ENCODE measurements around the gene NDUFAF8. TPM values are rescaled to one million over a fixed set of nuclear protein-coding genes. Genes with fewer than 3 reads are reported as not detected.

Gene NDUFAF8
- total RNA-seq (10 to 100 TPM in 3 of 4 donors, 1 to 10 TPM in 1; 8.6 to 52.4 (median 35.0) TPM), polyA plus RNA-seq (10 to 100 TPM; 19.7 to 37.6 (median 26.4) TPM)

- intact Hi-C loops (cut with DNase I), result loop anchor here (1.0 kb wide), 1 partner anchor 16 kb away; no protein-coding TSS in a partner anchor
- 0% methylated on average over 100 of the region's 100 CpGs for WGBS, 2 donors
- Histone ChIP-seq H3K4me3 (peak within 1 kb of the TSS; percentile 76 to 93 (median 90)), H3K36me3 (peaks cover 0 to 20% (median 0%) of the 10 kb centered on the region in 4 donors), H3K4me1 (peaks cover 0 to 45% (median 36%) of the 10 kb centered on the region in 4 donors), H3K27me3 (no peaks in the 10 kb centered on the region), H3K9me3 (no peaks in the 10 kb centered on the region), H3K27ac (peak within 1 kb of the TSS; percentile 87 to 92 (median 88))
- DNase-seq, result peak; percentile 99
- TF ChIP-seq POLR2AphosphoS5 (IDR thresholded peaks at IDR 0.05), result peak; percentile 62 to 91 (median 80)
- peak; percentile 6 to 19 for TF ChIP-seq POLR2A (IDR thresholded peaks at IDR 0.05)
- TF ChIP-seq EP300 (IDR thresholded peaks at IDR 0.05), result no peak
- TF ChIP-seq, protein P1, sequence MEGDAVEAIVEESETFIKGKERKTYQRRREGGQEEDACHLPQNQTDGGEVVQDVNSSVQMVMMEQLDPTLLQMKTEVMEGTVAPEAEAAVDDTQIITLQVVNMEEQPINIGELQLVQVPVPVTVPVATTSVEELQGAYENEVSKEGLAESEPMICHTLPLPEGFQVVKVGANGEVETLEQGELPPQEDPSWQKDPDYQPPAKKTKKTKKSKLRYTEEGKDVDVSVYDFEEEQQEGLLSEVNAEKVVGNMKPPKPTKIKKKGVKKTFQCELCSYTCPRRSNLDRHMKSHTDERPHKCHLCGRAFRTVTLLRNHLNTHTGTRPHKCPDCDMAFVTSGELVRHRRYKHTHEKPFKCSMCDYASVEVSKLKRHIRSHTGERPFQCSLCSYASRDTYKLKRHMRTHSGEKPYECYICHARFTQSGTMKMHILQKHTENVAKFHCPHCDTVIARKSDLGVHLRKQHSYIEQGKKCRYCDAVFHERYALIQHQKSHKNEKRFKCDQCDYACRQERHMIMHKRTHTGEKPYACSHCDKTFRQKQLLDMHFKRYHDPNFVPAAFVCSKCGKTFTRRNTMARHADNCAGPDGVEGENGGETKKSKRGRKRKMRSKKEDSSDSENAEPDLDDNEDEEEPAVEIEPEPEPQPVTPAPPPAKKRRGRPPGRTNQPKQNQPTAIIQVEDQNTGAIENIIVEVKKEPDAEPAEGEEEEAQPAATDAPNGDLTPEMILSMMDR (IDR thresholded peaks at IDR 0.05), result peak in 1 of 4 experiments; percentile 8
These were observed at the start of gene NDUFAF8, which contains the start of gene TEPSIN for GRCh38 chr17:81238815-81239713. Gene NDUFAF8 (plus strand): TSS chr17:81239318. CDS start chr17:81239364, 46 bp downstream. Gene TEPSIN (minus strand): TSS chr17:81239055. CDS start chr17:81239033, 22 bp downstream.

DNA sequence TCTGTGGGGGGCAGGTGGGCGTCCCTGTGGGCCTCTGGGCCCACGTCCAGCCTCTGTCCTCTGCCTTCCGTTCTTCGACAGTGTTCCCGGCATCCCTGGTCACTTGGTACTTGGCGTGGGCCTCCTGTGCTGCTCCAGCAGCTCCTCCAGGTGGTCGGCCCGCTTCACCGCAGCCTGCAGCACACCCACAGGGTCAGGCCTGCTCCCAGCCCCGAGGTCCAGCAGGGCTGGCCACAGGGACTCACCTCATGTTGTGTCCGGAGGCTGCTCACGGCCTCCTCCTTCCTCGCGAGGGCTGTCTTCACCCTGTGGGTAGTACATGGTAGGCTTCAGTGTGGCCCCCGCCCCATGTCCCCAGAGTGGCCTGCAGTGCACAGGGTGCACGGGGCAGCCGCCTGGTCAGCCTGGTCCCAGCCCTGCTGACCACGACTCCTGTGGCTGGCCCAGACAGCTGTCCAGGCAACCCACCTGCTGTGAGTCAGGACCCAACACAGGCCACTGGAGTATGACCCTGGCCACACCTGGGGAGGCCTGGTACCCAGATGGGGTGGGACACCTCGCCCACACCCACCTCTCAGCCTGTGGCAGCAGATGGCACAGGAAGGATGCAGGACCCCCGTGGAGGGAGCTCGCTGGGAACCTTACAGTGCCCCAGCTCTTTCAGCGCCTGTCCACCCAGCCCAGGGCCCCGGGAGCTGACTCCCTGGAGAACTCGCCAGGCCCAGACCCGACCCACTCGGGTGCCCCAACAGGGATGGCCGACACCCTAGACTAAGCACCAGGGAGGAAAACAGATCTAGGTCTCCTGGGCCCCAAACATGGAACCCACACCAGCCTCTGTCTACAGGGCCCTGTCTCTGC lies 49.2 kb upstream of the NDUFAF8 start:
- H3K9me3 ChIP-seq, result no peaks in the 10 kb centered on the region
- no peak overlapping the region for H3K4me3 ChIP-seq
- peaks cover 0 to 5% (median 0%) of the 10 kb centered on the region in 4 donors for H3K36me3 ChIP-seq
- no peak overlapping the region for H3K27ac ChIP-seq
- H3K4me1 ChIP-seq, result peaks cover 0 to 3% (median 0%) of the 10 kb centered on the region in 4 donors
- no peak for DNase-seq
- H3K27me3 ChIP-seq, result no peaks in the 10 kb centered on the region
- intact Hi-C loops (cut with DNase I), result no loop called here
- WGBS, 2 donors, result 89% methylated on average over 27 of the region's 27 CpGs
- TF ChIP-seq POLR2A (IDR thresholded peaks at IDR 0.05) (no peak), POLR2AphosphoS5 (IDR thresholded peaks at IDR 0.05) (no peak), EP300 (IDR thresholded peaks at IDR 0.05) (no peak)
- TF ChIP-seq, protein P1 (IDR thresholded peaks at IDR 0.05), result no peak

- H3K36me3 ChIP-seq, result peaks cover 0 to 9% (median 0%) of the 10 kb centered on the region in 4 donors
- H3K27me3 ChIP-seq, result no peaks in the 10 kb centered on the region
- peaks cover 0 to 10% (median 0%) of the 10 kb centered on the region in 4 donors for H3K4me1 ChIP-seq
- TF ChIP-seq POLR2A (IDR thresholded peaks at IDR 0.05), result no peak
- no peak for TF ChIP-seq POLR2AphosphoS5 (IDR thresholded peaks at IDR 0.05)
- TF ChIP-seq, protein P1 (IDR thresholded peaks at IDR 0.05), result no peak
- TF ChIP-seq EP300 (IDR thresholded peaks at IDR 0.05), result no peak
- H3K27ac ChIP-seq, result no peak overlapping the region
- intact Hi-C loops (cut with DNase I), result no loop called here
- H3K4me3 ChIP-seq, result no peak overlapping the region
- no peak for DNase-seq
- H3K9me3 ChIP-seq, result no peaks in the 10 kb centered on the region
- WGBS, 2 donors, result 95 to 96% methylated on average over 28 of the region's 28 CpGs
These were observed 48.5 kb upstream of the NDUFAF8 start for GRCh38 chr17:81190591-81190990.

- intact Hi-C loops (cut with DNase I), result no loop called here
- Histone ChIP-seq H3K4me1 (peaks cover 0 to 14% (median 0%) of the 10 kb centered on the region in 4 donors), H3K9me3 (no peaks in the 10 kb centered on the region), H3K27ac (no peak overlapping the region), H3K36me3 (peaks cover 0 to 11% (median 0%) of the 10 kb centered on the region in 4 donors), H3K4me3 (no peak overlapping the region), H3K27me3 (no peaks in the 10 kb centered on the region)
- DNase-seq, result no peak
- no peak for TF ChIP-seq POLR2AphosphoS5 (IDR thresholded peaks at IDR 0.05)
- TF ChIP-seq POLR2A (IDR thresholded peaks at IDR 0.05), result no peak
- TF ChIP-seq, protein P1 (IDR thresholded peaks at IDR 0.05), result no peak
- TF ChIP-seq EP300 (IDR thresholded peaks at IDR 0.05), result no peak
- whole genome bisulfite sequencing, 2 donors, result 92 to 93% methylated on average over 20 of the region's 20 CpGs
These were observed 48.0 kb upstream of the NDUFAF8 start for GRCh38 chr17:81191116-81191515.
